Measurements from ENCODE around the gene DICER1.

- no peak for TF ChIP-seq CTCF (IDR thresholded peaks at IDR 0.05; ENCODE audit: insufficient read depth, low read depth, low read length)
- no peak for TF ChIP-seq EZH2 (IDR thresholded peaks at IDR 0.05; ENCODE audit: insufficient read depth, low read length)
Measured at GRCh38 chr14:95052016-95052585, 105.2 kb downstream of the DICER1 start.

Data from astrocyte (in vitro differentiated cells and primary cell).